Inflammatory macrophage treated with lipopolysaccharide for 1 hour (primary cell): ENCODE results near the gene ATP6V0D1.

Experiments
- DNase-seq, 2 donors: peaks; one replicate each; pipeline ENCODE4 v3.0.0-alpha.2; 2020 to 2022

The ATP6V0D1 gene

GRCh38 chr16:67388591-67388990, 92.4 kb downstream of the ATP6V0D1 start:
- no peak for DNase-seq

GRCh38 chr16:67388191-67388590, 92.8 kb downstream of the ATP6V0D1 start:
- DNase-seq = no peak
